HCT116 (cell line): ENCODE measurements around the gene DMWD. TPM values are rescaled to one million over a fixed set of nuclear protein-coding genes. Genes with fewer than 3 reads are reported as not detected.

Experiments
- ATAC-seq: fragments of 200-7000 bp; cut with Tn5 transposase; 2 replicates; pipeline ENCODE4 v1.9.1; 2020; ENCODE audit warnings: mild to moderate bottlenecking, moderate library complexity
- BruUV-seq: library from RNA; stranded (reverse); fragments of 400-500 nt; replicated peaks from 2 replicates; lab custom pipeline; 2021; lab: Mats Ljungman, UMichigan
- CTCF ChIA-PET: fragments of 300-600 bp; sonication (Branson Sonifier 250); formaldehyde crosslinking; loops from one replicate; lab custom pipeline; 2021; ENCODE audit warnings: antibody characterized with exemption; lab: Charles Lee
- POLR2A ChIA-PET: fragments of 300-600, 350-600 bp; sonication (Branson Sonifier 250); formaldehyde crosslinking; loops from one replicate; lab custom pipeline; 2021; ENCODE audit warnings: antibody characterized with exemption; lab: Charles Lee
- RAD21 ChIA-PET, 2 experiments: fragments of 300-600 bp; sonication (Branson Sonifier 250); formaldehyde crosslinking; loops; one replicate each; lab custom pipeline; 2023; ENCODE audit warnings: low total read pairs in 2 of 2; ENCODE audit not compliant: uncharacterized antibody in 2 of 2, unreplicated experiment in 2 of 2, low non-redundant PET in 1 of 2; lab: Charles Lee
- DNase-seq: peaks from one replicate; pipeline ENCODE4 v3.0.0-alpha.2; 2010; ENCODE audit warnings: low read depth, low spot score
- H2AFZ ChIP-seq: fragments of 200-600 bp; shearing (Covaris generic), sonication (generic); 2 replicates; pipeline ENCODE4 v1.6.1; 2017; ENCODE audit warnings: low read depth, mixed run types, mixed read lengths, antibody characterized with exemption, low read length; ENCODE audit not compliant: poor library complexity, severe bottlenecking
- H3K27ac ChIP-seq: 2 replicates; pipeline ENCODE4 v1.5.1; 2012; ENCODE audit warnings: low read depth, low read length
- H3K27me3 ChIP-seq: fragments of 200-600 bp; sonication (generic); 2 replicates; pipeline ENCODE4 v1.6.1; 2016; ENCODE audit warnings: mixed run types, low read length, mixed read lengths; ENCODE audit not compliant: insufficient read depth
- H3K36me3 ChIP-seq, 2 experiments: fragments of 200-500 bp in 1 of 2; fragments of 200-600 bp in 1 of 2; sonication (Bioruptor generic) in 1 of 2; sonication (generic) in 1 of 2; 2 replicates each; pipeline versions ENCODE4 v1.5.1 to v1.6.1; 2014 to 2016; ENCODE audit warnings: low read length in 2 of 2, inconsistent platforms in 1 of 2, mixed read lengths in 1 of 2, mixed run types in 1 of 2; ENCODE audit not compliant: insufficient read depth in 2 of 2, control insufficient read depth in 1 of 2
- H3K4me1 ChIP-seq, 2 experiments: fragments of 200-600 bp in 1 of 2; sonication (generic) in 1 of 2; 2 replicates each; pipeline versions ENCODE4 v1.5.1 to v1.6.1; 2012 to 2017; ENCODE audit warnings: low read length in 2 of 2, inconsistent platforms in 1 of 2, mild to moderate bottlenecking in 1 of 2, mixed read lengths in 1 of 2, mixed run types in 1 of 2, moderate library complexity in 1 of 2; ENCODE audit not compliant: insufficient read depth in 2 of 2, control insufficient read depth in 1 of 2
- H3K4me2 ChIP-seq: fragments of 200-600 bp; sonication (generic); 2 replicates; pipeline ENCODE4 v1.6.1; 2017; ENCODE audit warnings: mixed run types, low read length, mixed read lengths
- H3K4me3 ChIP-seq, 2 experiments: fragments of 200-600 bp in 1 of 2; sonication (generic) in 1 of 2; replicated peaks in 1 of 2; 2 replicates each; pipeline ENCODE4 v1.5.1; 2011 to 2016; ENCODE audit warnings: low read length in 2 of 2, control low read depth in 1 of 2, low read depth in 1 of 2, mild to moderate bottlenecking in 1 of 2, mixed read lengths in 1 of 2, mixed run types in 1 of 2
- H3K79me2 ChIP-seq: fragments of 200-600 bp; sonication (generic); 2 replicates; pipeline ENCODE4 v1.6.1; 2017; ENCODE audit warnings: mild to moderate bottlenecking, mixed run types, low read length, moderate library complexity, mixed read lengths; ENCODE audit not compliant: insufficient read depth
- H3K9ac ChIP-seq: fragments of 200-600 bp; sonication (generic); 2 replicates; pipeline ENCODE4 v1.6.1; 2016; ENCODE audit warnings: low read length, mixed read lengths
- H3K9me2 ChIP-seq: fragments of 200-600 bp; sonication (generic), shearing (Covaris generic); 2 replicates; pipeline ENCODE4 v1.6.1; 2017; ENCODE audit warnings: mixed run types, mild to moderate bottlenecking, moderate library complexity; ENCODE audit not compliant: insufficient read depth
- H3K9me3 ChIP-seq, 2 experiments: fragments of 200-500 bp in 1 of 2; fragments of 200-600 bp in 1 of 2; sonication (Bioruptor generic) in 1 of 2; sonication (generic) in 1 of 2; 2 replicates each; pipeline ENCODE4 v1.6.1; 2014 to 2017; ENCODE audit warnings: low read length in 2 of 2, mixed read lengths in 2 of 2, inconsistent platforms in 1 of 2, low read depth in 1 of 2, mild to moderate bottlenecking in 1 of 2, mixed run types in 1 of 2, moderate library complexity in 1 of 2; ENCODE audit not compliant: control insufficient read depth in 1 of 2, insufficient read depth in 1 of 2
- H4K20me1 ChIP-seq: fragments of 200-600 bp; sonication (generic), shearing (Covaris generic); 2 replicates; pipeline ENCODE4 v1.6.1; 2017; ENCODE audit warnings: mixed run types, mild to moderate bottlenecking, moderate library complexity; ENCODE audit not compliant: insufficient read depth
- ELF1 ChIP-seq: IDR thresholded peaks from 2 replicates; pipeline ENCODE4 v1.6.1; 2012; ENCODE audit warnings: low read depth, borderline replicate concordance
- JUND ChIP-seq: IDR thresholded peaks from 2 replicates; pipeline ENCODE4 v1.6.1; 2012
- SIN3A ChIP-seq: IDR thresholded peaks from 2 replicates; pipeline ENCODE4 v1.6.1; 2012; ENCODE audit warnings: low read depth
- ZFX ChIP-seq: fragments of 450-650 bp; IDR thresholded peaks from 2 replicates; pipeline ENCODE4 v1.6.1; 2017
- intact Hi-C: fragments of 100-400 bp; cut with micrococcal nuclease; formaldehyde crosslinking; loops from 2 replicates; pipeline ENCODE4 v1.10.0; 2022
- total RNA-seq: library from RNA; stranded (reverse); gene quantifications from one replicate; pipeline ENCODE4 v1.2.1, GENCODE V29; 2021; ENCODE audit not compliant: unreplicated experiment
- TF ChIP-seq, protein P1 (sequence below): IDR thresholded peaks from 2 replicates; pipeline ENCODE4 v1.6.1; 2012
- TF ChIP-seq, protein P2 (sequence below), 3 experiments: fragments of 200-600 bp in 1 of 3; sonication (generic) in 1 of 3; IDR thresholded peaks in 2 of 3; conservative IDR thresholded peaks in 1 of 3; 2 replicates each; pipeline ENCODE4 v1.5.1; 2012 to 2017; ENCODE audit warnings: low read depth in 2 of 3, low read length in 2 of 3, antibody characterized with exemption in 1 of 3, borderline replicate concordance in 1 of 3, control low read depth in 1 of 3, mild to moderate bottlenecking in 1 of 3, mixed read lengths in 1 of 3, mixed run types in 1 of 3, moderate library complexity in 1 of 3; ENCODE audit not compliant: insufficient read depth in 1 of 3

DMWD gene
- total RNA-seq, 1 experiment from 2014 or later: 56.8 TPM

GRCh38 chr19:45767881-45768654 lies 24.6 kb downstream of the DMWD start:
- POLR2A ChIA-PET: interaction anchor here (0.8 to 3.6 kb wide), 5 partner anchors 8 to 96 kb away, joined by 3 to 50 read pairs (median 10); partner anchors contain the start of genes DMPK, FOXA3, QPCTL and SNRPD2

More at GRCh38 chr19:45767881-45768654, 24.6 kb downstream of the DMWD start:
- H3K4me2 ChIP-seq: peak overlapping the region; percentile 92
- ChIA-PET CTCF (interaction anchor here (0.7 to 4.2 kb wide), 8 partner anchors 11 to 309 kb away, joined by 3 to 71 read pairs (median 12); partner anchors contain the start of genes DMWD, QPCTL and SNRPD2), RAD21 (interaction anchor here in 1 of 2 experiments (0.6 kb wide), 2 partner anchors 51 to 60 kb away, joined by 5 read pairs; no protein-coding TSS in a partner anchor)
- peaks cover 14 to 48% of the 10 kb centered on the region in 2 experiments for H3K4me1 ChIP-seq
- H3K27me3 ChIP-seq: no peaks in the 10 kb centered on the region
- ATAC-seq: peak; percentile 1; the same call in 1 of the 2 replicates
- peak overlapping the region; percentile 84 for H3K9ac ChIP-seq
- H3K9me3 ChIP-seq: no peaks in the 10 kb centered on the region
- BruUV-seq: no TSS peak
- intact Hi-C loops: loop anchor here (2.0 kb wide), 1 partner anchor 51 kb away; no protein-coding TSS in a partner anchor
- H3K4me3 ChIP-seq: peak overlapping the region; percentile 80 to 84
- no peaks in the 10 kb centered on the region for H3K9me2 ChIP-seq
- H4K20me1 ChIP-seq: no peaks in the 10 kb centered on the region
- H3K27ac ChIP-seq: peak overlapping the region; percentile 98
- TF ChIP-seq ZFX: peak; percentile 79
- TF ChIP-seq JUND: no peak
- TF ChIP-seq, protein P1, sequence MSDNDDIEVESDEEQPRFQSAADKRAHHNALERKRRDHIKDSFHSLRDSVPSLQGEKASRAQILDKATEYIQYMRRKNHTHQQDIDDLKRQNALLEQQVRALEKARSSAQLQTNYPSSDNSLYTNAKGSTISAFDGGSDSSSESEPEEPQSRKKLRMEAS: peak; percentile 41
- TF ChIP-seq, protein P2, sequence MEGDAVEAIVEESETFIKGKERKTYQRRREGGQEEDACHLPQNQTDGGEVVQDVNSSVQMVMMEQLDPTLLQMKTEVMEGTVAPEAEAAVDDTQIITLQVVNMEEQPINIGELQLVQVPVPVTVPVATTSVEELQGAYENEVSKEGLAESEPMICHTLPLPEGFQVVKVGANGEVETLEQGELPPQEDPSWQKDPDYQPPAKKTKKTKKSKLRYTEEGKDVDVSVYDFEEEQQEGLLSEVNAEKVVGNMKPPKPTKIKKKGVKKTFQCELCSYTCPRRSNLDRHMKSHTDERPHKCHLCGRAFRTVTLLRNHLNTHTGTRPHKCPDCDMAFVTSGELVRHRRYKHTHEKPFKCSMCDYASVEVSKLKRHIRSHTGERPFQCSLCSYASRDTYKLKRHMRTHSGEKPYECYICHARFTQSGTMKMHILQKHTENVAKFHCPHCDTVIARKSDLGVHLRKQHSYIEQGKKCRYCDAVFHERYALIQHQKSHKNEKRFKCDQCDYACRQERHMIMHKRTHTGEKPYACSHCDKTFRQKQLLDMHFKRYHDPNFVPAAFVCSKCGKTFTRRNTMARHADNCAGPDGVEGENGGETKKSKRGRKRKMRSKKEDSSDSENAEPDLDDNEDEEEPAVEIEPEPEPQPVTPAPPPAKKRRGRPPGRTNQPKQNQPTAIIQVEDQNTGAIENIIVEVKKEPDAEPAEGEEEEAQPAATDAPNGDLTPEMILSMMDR (IDR thresholded peaks at IDR 0.05 in 2 of 3, conservative IDR thresholded peaks at IDR 0.05 in 1 of 3; ENCODE audit: borderline replicate concordance in 1 of 3, insufficient read depth in 1 of 3, low read depth in 2 of 3, low read length in 2 of 3): no peak
- TF ChIP-seq ELF1: no peak
- peak; percentile 13; the same call in 1 of the 2 replicates for TF ChIP-seq SIN3A
- DNase-seq: no peak
- H3K79me2 ChIP-seq: no peaks in the 10 kb centered on the region
- H3K36me3 ChIP-seq: no peaks in the 10 kb centered on the region
- H2AFZ ChIP-seq: no peak overlapping the region
